Muscle of arm (tissue), 14 donors: ENCODE data around the gene ARL8A. TPM values are rescaled to one million over a fixed set of nuclear protein-coding genes. Genes with fewer than 3 reads are reported as not detected.
"Not testable (repeated sequence)": the region's sequence is repeated elsewhere in the genome, so short reads cannot be mapped to it uniquely, and the experiment has no call there.

Experiments
- DNase-seq: peaks from one replicate; pipeline ENCODE4 v3.0.0-alpha.2; 2013
- long read RNA-seq, 11 donors: transcript quantifications; one replicate each; lab custom pipeline, GENCODE V29; 2026
- polyA plus RNA-seq, 12 donors: library from polyadenylated mRNA; unstranded; fragments of 120-200 nt; gene quantifications; one replicate each; pipeline ENCODE4 v1.2.1, GENCODE V29; 2013; ENCODE audit not compliant: insufficient read length in 12 of 12

The ARL8A gene
- 10 to 100 TPM in 11 of 12 donors, not detected in 1; 35.1 to 65.4 (median 40.3) TPM for polyA plus RNA-seq
- long read RNA-seq, donor 1, transcript ARL8A-201 (7 exons, 1,793 nt): major isoform, 12 of 14 reads
- long read RNA-seq, donor 1, partial matches to known transcripts: 0 of 14 reads
- long read RNA-seq, donor 1, other reads (novel, unspliced or antisense): 0 of 14 reads
- long read RNA-seq, donor 2, transcript ARL8A-201 (7 exons, 1,793 nt): major isoform, 29 of 29 reads
- long read RNA-seq, donor 2, partial matches to known transcripts: 0 of 29 reads
- long read RNA-seq, donor 2, other reads (novel, unspliced or antisense): 0 of 29 reads
- long read RNA-seq, donor 3, transcript ARL8A-201 (7 exons, 1,793 nt): major isoform, 10 of 10 reads
- long read RNA-seq, donor 3, partial matches to known transcripts: 0 of 10 reads
- long read RNA-seq, donor 3, other reads (novel, unspliced or antisense): 0 of 10 reads
- long read RNA-seq, donor 4, transcript ARL8A-201 (7 exons, 1,793 nt): major isoform, 11 of 12 reads
- long read RNA-seq, donor 4, partial matches to known transcripts: 0 of 12 reads
- long read RNA-seq, donor 4, other reads (novel, unspliced or antisense): 0 of 12 reads
- long read RNA-seq, donor 5, transcript ARL8A-201 (7 exons, 1,793 nt): major isoform, 36 of 37 reads
- long read RNA-seq, donor 5, partial matches to known transcripts: 0 of 37 reads
- long read RNA-seq, donor 5, other reads (novel, unspliced or antisense): 0 of 37 reads
- long read RNA-seq, donor 6, transcript ARL8A-201 (7 exons, 1,793 nt): major isoform, 6 of 6 reads
- long read RNA-seq, donor 6, partial matches to known transcripts: 0 of 6 reads
- long read RNA-seq, donor 6, other reads (novel, unspliced or antisense): 0 of 6 reads
- long read RNA-seq, donor 7, transcript ARL8A-201 (7 exons, 1,793 nt): major isoform, 10 of 10 reads
- long read RNA-seq, donor 7, partial matches to known transcripts: 0 of 10 reads
- long read RNA-seq, donor 7, other reads (novel, unspliced or antisense): 0 of 10 reads
- long read RNA-seq, donor 8, transcript ARL8A-201 (7 exons, 1,793 nt): major isoform, 27 of 28 reads
- long read RNA-seq, donor 8, partial matches to known transcripts: 0 of 28 reads
- long read RNA-seq, donor 8, other reads (novel, unspliced or antisense): 0 of 28 reads
- long read RNA-seq, donor 9, transcript ARL8A-201 (7 exons, 1,793 nt): major isoform, 10 of 11 reads
- long read RNA-seq, donor 9, partial matches to known transcripts: 0 of 11 reads
- long read RNA-seq, donor 9, other reads (novel, unspliced or antisense): 0 of 11 reads
- long read RNA-seq, donor 10, transcript ARL8A-201 (7 exons, 1,793 nt): major isoform, 31 of 32 reads
- long read RNA-seq, donor 10, partial matches to known transcripts: 0 of 32 reads
- long read RNA-seq, donor 10, other reads (novel, unspliced or antisense): 0 of 32 reads
- long read RNA-seq, donor 11, transcript ARL8A-201 (7 exons, 1,793 nt): major isoform, 22 of 22 reads
- long read RNA-seq, donor 11, partial matches to known transcripts: 0 of 22 reads
- long read RNA-seq, donor 11, other reads (novel, unspliced or antisense): 0 of 22 reads

- DNase-seq: no peak
Observed at GRCh38 chr1:202144402-202145067, at the start of gene ARL8A. ARL8A (minus strand) TSS chr1:202144737; CDS start chr1:202144572, 165 bp downstream.

DNA sequence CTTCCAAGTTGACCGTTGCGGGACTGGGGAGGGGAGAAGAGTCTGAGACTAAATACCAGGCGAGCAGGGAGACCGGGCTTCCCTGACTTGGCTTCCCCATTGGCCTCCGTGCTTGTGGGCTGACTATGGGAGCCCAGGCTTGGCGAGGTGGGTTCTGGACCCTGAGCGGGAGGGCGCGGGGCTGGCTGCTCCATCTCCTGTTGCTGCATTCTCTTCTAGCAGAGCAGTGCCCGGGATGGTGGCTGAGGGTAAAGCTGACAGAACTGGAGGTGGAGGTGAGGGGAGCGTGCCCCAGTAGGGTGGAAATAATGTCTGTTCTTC lies 49.8 kb upstream of the ARL8A start:
- DNase-seq: no peak

DNA sequence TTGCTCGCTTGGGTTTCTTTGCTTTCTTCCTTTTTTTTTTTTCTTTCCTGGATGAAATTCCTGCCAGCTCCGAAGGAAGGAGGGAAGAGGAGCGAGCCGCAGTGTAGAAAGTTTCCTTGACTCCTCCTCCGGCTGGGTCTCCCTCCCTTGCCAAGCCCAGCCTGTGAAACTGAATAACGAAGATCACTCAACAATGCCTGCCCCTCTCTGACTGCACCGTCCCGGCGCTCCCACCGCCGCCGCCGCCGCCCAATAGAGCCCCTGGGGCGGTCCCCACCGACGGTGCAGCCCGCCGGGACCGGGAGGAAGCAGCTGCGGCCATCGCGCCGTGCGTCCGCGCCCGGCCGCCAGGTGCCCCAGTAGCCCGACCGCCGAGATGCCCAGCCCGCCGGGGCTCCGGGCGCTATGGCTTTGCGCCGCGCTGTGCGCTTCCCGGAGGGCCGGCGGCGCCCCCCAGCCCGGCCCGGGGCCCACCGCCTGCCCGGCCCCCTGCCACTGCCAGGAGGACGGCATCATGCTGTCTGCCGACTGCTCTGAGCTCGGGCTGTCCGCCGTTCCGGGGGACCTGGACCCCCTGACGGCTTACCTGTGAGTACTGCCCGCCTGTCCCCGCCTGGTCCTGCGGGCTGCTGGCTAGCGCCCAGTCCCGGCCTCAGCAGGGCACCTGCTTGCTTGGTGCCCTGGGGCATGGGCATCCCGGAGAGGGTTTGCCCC lies 49.2 kb upstream of the ARL8A start, which contains the start of gene LGR6:
TSS of gene LGR6 (plus strand) at position 186 of the 714 bp plus-strand sequence. CDS start at position 377, 191 bp downstream.
- DNase-seq: no peak

DNA sequence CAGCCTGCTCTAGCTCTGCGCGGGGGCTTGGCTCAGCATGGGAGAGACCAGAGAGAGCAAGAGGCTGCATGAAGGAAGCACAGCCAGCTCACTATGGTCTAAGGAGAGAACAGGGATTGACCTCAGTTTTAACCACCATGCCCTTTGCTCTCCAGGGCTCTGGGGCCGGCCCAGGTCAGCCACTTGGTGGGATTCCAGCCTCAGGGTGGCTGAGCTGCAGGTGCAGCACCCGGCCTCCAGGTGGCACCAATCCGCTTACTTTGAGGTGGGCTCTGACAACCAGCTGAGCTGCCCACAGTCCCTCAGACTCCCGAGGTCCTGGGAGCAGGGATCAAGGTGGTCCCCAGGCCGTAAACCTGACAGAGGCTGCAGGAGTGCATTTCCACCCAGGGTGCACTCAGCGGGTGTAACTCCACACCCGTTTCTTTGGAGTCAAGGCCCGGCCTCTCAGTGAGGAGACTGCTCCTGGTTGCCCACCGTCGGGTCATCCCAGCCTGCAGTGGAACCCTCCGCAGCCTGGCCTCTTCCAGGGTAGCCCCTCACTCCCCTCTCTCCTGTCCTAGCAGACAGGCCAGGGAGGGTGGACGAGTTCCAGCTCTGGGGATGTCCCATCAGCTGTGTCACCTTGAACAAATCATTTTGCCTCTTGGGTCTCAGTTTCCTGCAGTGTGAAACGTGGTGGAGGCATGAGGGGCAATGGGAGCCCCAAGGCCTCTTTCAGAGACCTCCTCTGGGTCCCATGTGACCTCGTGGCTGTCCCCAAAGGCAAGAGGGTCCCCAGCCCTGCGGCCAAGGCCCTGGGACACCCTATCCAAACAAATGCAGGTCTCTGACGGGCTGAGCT lies 48.5 kb upstream of the ARL8A start:
- peak; percentile 29 for DNase-seq

GRCh38 chr1:202191391-202191790 lies 46.9 kb upstream of the ARL8A start:
- DNase-seq: not testable (repeated sequence)

DNA sequence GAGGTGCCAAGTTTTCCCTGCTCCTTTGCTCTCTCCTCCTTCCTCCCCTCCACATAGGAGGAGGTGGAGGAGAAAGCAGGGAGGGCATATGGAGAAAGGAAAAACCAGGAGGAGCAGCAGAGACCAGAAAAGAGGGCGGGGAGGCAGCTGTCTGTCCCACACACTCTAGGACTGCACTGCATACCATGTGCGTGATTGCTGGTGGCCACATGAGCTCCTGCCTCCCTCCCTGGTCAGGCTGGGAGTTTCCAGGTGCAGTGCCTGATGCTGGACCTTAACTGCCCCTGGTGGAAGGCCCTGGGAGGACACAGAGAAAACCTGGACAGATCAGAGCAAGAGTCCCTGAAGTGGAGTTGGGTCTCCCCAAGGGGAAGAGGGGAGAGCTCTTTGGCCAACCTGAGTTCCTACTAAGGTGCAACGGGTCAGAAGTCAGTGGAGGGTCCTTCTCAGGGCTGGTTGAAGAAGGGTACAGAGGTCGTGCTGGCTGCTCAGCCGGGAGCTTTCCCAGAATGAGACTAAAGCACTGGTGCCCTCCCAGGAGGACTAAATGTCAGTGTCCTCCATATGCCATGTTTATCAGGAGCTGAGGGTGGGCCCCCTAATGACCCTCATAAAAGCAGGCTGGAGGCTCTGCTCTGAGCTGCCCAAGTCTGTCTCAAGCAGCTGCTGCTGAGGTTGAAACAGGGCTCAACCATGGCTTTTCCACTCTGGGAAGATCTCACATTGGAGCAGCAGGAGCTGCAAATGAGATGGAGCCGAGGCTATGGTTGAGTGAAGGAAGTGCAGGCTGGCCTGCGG lies 45.6 kb upstream of the ARL8A start:
- DNase-seq: no peak

GRCh38 chr1:202189001-202189790 lies 44.7 kb upstream of the ARL8A start:
- no peak for DNase-seq

GRCh38 chr1:202187697-202188407 lies 43.3 kb upstream of the ARL8A start:
- no peak for DNase-seq

- no peak for DNase-seq
Observed at GRCh38 chr1:202187041-202187671, 42.6 kb upstream of the ARL8A start.

GRCh38 chr1:202186327-202186726 lies 41.8 kb upstream of the ARL8A start:
- no peak for DNase-seq

DNA sequence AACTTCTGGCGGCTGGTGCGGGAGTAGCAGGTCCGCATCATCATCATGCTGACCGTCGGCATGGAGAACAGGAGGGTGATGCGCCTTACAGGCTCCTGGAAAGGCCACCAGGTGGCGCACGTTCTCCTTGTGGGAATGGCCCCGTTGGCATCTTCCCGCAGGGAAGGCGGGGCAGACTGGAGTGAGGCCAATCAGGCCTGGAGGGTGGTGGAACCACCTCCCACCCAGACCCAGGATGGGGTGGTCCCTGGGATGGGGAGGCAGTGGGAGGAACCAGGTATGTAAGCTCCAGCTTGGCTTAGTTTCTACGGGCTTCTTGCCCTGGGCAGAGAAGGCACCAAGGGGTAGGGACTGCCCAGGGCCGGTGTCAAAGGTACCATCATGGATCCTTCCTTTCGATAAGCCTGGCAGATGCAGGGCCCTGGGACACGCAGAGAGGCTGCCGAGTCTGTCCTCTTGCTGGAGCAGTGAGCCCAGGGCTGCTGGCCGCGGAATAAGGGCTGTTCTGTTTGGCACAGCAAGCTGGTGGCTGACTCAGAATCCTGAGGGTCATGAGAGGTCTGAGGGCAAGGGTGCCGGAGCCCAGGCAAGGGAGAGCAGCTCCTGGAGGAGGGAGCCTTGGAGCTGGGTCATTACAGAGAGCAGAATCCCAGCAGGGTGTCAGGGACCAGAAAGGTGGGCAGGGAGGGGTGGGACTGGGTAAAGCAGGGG lies 40.4 kb upstream of the ARL8A start:
- peak; percentile 70 for DNase-seq

DNA sequence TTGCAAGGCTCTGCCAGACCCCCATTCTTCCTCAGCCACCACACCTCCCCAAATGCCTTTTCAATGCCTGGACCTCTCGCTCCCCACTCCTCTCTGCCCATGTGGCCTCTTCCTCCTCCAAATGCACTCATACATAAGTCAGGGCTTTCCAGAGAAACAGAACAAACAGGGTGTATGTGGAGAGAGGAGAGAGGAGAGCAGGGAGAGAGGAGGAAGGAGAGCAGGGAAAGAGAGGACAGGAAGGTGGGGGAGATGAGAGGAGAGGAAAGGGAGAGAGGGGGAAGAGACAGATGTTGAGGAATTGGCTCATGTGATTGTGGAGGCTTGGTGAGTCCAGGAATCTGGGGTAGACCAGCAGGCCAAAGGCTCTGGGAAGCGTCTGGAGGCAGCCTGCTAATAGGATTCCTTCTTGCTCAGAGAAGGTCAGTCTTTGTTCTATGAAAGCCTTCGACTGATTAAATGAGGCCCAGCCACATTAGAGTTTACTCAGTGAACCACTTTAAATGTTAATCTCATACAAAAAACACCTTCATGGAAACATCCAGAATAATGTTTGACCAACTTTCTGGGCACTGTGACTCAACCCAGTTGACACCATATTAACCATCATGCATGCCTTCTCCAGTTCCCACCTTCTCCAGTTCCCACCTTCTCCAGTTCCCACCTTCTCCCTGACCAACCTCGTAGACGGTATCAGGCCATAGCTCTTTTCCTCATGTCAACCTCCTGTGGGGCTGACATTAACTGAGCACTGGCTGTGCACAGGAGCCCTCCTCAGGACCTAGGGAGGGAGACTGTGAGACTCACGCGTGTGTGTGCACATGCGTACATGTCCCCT lies 37.7 kb upstream of the ARL8A start:
- DNase-seq: no peak

DNA sequence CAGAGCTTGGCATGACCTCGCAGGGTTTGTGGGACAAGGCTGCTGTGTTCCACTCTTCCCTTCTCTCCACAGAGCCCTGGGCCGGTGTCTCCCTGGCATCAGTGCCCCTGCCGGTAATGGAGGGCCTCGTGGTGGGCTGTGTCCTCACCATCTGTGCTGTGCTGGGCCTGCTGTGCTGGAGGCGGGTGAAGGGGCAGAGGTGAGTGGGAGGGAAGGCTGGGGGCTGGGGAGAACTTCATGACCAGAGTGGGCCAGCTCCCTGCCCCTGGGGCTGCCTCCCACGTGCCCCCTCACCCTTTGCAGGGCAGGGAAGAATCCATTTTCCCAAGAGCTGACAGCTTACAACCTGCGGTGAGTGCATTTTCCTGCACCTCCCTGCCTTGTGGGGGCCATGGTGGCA lies 37.0 kb upstream of the ARL8A start:
- no peak for DNase-seq

GRCh38 chr1:202180751-202181139 lies 36.2 kb upstream of the ARL8A start:
- DNase-seq: not testable (repeated sequence)
